ENCODE measurements around the gene ABCB11. TPM values are rescaled to one million over a fixed set of nuclear protein-coding genes. Genes with fewer than 3 reads are reported as not detected.

Gene ABCB11
- total and polyA plus RNA-seq, 9 of the 15 experiments (the other 6 are each of a cell fraction or from before 2014, with no cell fraction given), result 0.04 to 0.51 (median 0.10) TPM; not detected in 1

DNA sequence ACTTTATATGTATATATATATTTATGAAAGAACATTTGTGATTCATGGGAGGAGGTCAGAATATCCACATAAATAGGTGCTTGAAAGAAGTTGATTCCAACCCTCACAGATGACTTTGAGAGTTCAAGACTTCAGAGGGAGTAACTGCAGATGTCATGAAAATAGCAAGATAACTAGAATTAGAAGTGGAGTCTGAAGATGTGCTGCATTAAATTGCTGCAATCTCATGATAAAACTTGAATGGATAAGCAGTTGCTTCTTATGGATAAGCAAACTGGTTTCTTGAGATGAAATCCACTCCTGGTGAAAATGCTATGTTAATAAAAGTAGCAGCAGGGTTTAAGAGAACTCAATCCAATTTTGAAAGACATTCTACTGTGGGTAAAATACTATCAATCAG is 89.8 kb downstream of the ABCB11 start (continued):
- TF ChIP-seq, protein P1, sequence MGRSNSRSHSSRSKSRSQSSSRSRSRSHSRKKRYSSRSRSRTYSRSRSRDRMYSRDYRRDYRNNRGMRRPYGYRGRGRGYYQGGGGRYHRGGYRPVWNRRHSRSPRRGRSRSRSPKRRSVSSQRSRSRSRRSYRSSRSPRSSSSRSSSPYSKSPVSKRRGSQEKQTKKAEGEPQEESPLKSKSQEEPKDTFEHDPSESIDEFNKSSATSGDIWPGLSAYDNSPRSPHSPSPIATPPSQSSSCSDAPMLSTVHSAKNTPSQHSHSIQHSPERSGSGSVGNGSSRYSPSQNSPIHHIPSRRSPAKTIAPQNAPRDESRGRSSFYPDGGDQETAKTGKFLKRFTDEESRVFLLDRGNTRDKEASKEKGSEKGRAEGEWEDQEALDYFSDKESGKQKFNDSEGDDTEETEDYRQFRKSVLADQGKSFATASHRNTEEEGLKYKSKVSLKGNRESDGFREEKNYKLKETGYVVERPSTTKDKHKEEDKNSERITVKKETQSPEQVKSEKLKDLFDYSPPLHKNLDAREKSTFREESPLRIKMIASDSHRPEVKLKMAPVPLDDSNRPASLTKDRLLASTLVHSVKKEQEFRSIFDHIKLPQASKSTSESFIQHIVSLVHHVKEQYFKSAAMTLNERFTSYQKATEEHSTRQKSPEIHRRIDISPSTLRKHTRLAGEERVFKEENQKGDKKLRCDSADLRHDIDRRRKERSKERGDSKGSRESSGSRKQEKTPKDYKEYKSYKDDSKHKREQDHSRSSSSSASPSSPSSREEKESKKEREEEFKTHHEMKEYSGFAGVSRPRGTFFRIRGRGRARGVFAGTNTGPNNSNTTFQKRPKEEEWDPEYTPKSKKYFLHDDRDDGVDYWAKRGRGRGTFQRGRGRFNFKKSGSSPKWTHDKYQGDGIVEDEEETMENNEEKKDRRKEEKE (IDR thresholded peaks at IDR 0.05; ENCODE audit: borderline replicate concordance in 1 of 2, control insufficient read depth in 1 of 2, low read depth in 2 of 2, low read length in 1 of 2), result no peak
- TF ChIP-seq KDM1A (IDR thresholded peaks at IDR 0.05) (peak; percentile 18 to 28; a peak in 2 of 4 replicates), CBFA2T3 (IDR thresholded peaks at IDR 0.05) (peak; percentile 91), KHSRP (IDR thresholded peaks at IDR 0.05) (no peak), TCF3 (CRISPR knock-in tag; IDR thresholded peaks at IDR 0.05) (peak; percentile 76), ZBTB8A (IDR thresholded peaks at IDR 0.05; ENCODE audit: partially characterized antibody) (no peak), NFYB (IDR thresholded peaks at IDR 0.05; ENCODE audit: extremely low read depth, insufficient read length) (no peak), TAF9B (IDR thresholded peaks at IDR 0.05; ENCODE audit: partially characterized antibody) (no peak), HLTF (IDR thresholded peaks at IDR 0.05) (no peak), KAT2B (IDR thresholded peaks at IDR 0.05; ENCODE audit: low read depth, low read length) (no peak), CBFB (CRISPR knock-in tag; IDR thresholded peaks at IDR 0.05) (no peak), SLC30A9 (CRISPR knock-in tag; IDR thresholded peaks at IDR 0.05) (no peak), SOX6 (IDR thresholded peaks at IDR 0.05) (peak; percentile 31; the same call in 1 of the 2 replicates), ARNT (IDR thresholded peaks at IDR 0.05) (no peak), TAF7 (tag; IDR thresholded peaks at IDR 0.05) (no peak), POLR2B (IDR thresholded peaks at IDR 0.05; ENCODE audit: low read depth, partially characterized antibody) (no peak), BHLHE40 (IDR thresholded peaks at IDR 0.05; ENCODE audit: low read length) (no peak), ZC3H8 (IDR thresholded peaks at IDR 0.05) (no peak), FOXM1 (IDR thresholded peaks at IDR 0.05; ENCODE audit: low read depth) (peak; percentile 66; the same call in 1 of the 2 replicates), FOXM1 (CRISPR knock-in tag; IDR thresholded peaks at IDR 0.05; ENCODE audit: low read depth) (no peak), ZFPM2 (CRISPR knock-in tag; IDR thresholded peaks at IDR 0.05) (no peak)
- TF ChIP-seq, protein P2, sequence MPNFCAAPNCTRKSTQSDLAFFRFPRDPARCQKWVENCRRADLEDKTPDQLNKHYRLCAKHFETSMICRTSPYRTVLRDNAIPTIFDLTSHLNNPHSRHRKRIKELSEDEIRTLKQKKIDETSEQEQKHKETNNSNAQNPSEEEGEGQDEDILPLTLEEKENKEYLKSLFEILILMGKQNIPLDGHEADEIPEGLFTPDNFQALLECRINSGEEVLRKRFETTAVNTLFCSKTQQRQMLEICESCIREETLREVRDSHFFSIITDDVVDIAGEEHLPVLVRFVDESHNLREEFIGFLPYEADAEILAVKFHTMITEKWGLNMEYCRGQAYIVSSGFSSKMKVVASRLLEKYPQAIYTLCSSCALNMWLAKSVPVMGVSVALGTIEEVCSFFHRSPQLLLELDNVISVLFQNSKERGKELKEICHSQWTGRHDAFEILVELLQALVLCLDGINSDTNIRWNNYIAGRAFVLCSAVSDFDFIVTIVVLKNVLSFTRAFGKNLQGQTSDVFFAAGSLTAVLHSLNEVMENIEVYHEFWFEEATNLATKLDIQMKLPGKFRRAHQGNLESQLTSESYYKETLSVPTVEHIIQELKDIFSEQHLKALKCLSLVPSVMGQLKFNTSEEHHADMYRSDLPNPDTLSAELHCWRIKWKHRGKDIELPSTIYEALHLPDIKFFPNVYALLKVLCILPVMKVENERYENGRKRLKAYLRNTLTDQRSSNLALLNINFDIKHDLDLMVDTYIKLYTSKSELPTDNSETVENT (CRISPR knock-in tag; IDR thresholded peaks at IDR 0.05), result no peak
- TF ChIP-seq, protein P3, sequence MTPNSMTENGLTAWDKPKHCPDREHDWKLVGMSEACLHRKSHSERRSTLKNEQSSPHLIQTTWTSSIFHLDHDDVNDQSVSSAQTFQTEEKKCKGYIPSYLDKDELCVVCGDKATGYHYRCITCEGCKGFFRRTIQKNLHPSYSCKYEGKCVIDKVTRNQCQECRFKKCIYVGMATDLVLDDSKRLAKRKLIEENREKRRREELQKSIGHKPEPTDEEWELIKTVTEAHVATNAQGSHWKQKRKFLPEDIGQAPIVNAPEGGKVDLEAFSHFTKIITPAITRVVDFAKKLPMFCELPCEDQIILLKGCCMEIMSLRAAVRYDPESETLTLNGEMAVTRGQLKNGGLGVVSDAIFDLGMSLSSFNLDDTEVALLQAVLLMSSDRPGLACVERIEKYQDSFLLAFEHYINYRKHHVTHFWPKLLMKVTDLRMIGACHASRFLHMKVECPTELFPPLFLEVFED (CRISPR knock-in tag; conservative IDR thresholded peaks at IDR 0.05), result no peak
- TF ChIP-seq, protein P4, sequence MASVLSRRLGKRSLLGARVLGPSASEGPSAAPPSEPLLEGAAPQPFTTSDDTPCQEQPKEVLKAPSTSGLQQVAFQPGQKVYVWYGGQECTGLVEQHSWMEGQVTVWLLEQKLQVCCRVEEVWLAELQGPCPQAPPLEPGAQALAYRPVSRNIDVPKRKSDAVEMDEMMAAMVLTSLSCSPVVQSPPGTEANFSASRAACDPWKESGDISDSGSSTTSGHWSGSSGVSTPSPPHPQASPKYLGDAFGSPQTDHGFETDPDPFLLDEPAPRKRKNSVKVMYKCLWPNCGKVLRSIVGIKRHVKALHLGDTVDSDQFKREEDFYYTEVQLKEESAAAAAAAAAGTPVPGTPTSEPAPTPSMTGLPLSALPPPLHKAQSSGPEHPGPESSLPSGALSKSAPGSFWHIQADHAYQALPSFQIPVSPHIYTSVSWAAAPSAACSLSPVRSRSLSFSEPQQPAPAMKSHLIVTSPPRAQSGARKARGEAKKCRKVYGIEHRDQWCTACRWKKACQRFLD (CRISPR knock-in tag; IDR thresholded peaks at IDR 0.05), result no peak
